Nephron (organoid): ENCODE results near the gene LAMA3.

Experiments used
- H3K27ac Mint-ChIP-seq, 3 experiments: 2 replicates each; pipeline ENCODE4 v1.8.0; 2020; ENCODE audit warnings: mixed read lengths in 3 of 3, mild to moderate bottlenecking in 2 of 3, moderate library complexity in 1 of 3
- H3K27me3 Mint-ChIP-seq: 2 replicates; pipeline ENCODE4 v1.8.0; 2021; ENCODE audit warnings: low read depth, mild to moderate bottlenecking, moderate library complexity, mixed read lengths
- H3K36me3 Mint-ChIP-seq: 2 replicates; pipeline ENCODE4 v1.8.0; 2020; ENCODE audit warnings: low read depth, mixed read lengths
- H3K4me1 Mint-ChIP-seq: 2 replicates; pipeline ENCODE4 v1.8.0; 2020; ENCODE audit warnings: mixed read lengths
- H3K4me3 Mint-ChIP-seq, 3 experiments: 2 replicates each; pipeline ENCODE4 v1.8.0; 2020; ENCODE audit warnings: mild to moderate bottlenecking in 3 of 3, mixed read lengths in 3 of 3, moderate library complexity in 2 of 3
- H3K9me3 Mint-ChIP-seq: 2 replicates; pipeline ENCODE4 v1.8.0; 2020; ENCODE audit warnings: mixed read lengths
- CTCF ChIP-seq, 3 experiments: fragments of 200-600 bp; sonication (generic); IDR thresholded peaks; one replicate each; pipeline ENCODE4 v1.5.0; 2021; ENCODE audit warnings: antibody characterized with exemption in 3 of 3; ENCODE audit not compliant: unreplicated experiment in 3 of 3

The LAMA3 gene

GRCh38 chr18:23722646-23723045, 33.4 kb downstream of the LAMA3 start:
- TF ChIP-seq CTCF (IDR thresholded peaks at IDR 0.05; ENCODE audit: unreplicated experiment in 3 of 3) = no peak
- H3K36me3 Mint-ChIP-seq = no peaks in the 10 kb centered on the region
- H3K27me3 Mint-ChIP-seq = peaks cover 22% of the 10 kb centered on the region
- no peak overlapping the region for H3K4me3 Mint-ChIP-seq
- peaks cover 14% of the 10 kb centered on the region for H3K4me1 Mint-ChIP-seq
- no peak overlapping the region for H3K27ac Mint-ChIP-seq
- H3K9me3 Mint-ChIP-seq = no peaks in the 10 kb centered on the region

GRCh38 chr18:23723121-23723520, 33.9 kb downstream of the LAMA3 start:
- H3K9me3 Mint-ChIP-seq = no peaks in the 10 kb centered on the region
- peaks cover 21% of the 10 kb centered on the region for H3K27me3 Mint-ChIP-seq
- TF ChIP-seq CTCF (IDR thresholded peaks at IDR 0.05; ENCODE audit: unreplicated experiment in 3 of 3) = no peak
- H3K4me1 Mint-ChIP-seq = peaks cover 14% of the 10 kb centered on the region
- no peak overlapping the region for H3K4me3 Mint-ChIP-seq
- H3K27ac Mint-ChIP-seq = no peak overlapping the region
- H3K36me3 Mint-ChIP-seq = no peaks in the 10 kb centered on the region

- no peaks in the 10 kb centered on the region for H3K36me3 Mint-ChIP-seq
- peaks cover 14% of the 10 kb centered on the region for H3K4me1 Mint-ChIP-seq
- H3K9me3 Mint-ChIP-seq = no peaks in the 10 kb centered on the region
- H3K27ac Mint-ChIP-seq = no peak overlapping the region
- no peak overlapping the region for H3K4me3 Mint-ChIP-seq
- H3K27me3 Mint-ChIP-seq = peaks cover 17% of the 10 kb centered on the region
- no peak for TF ChIP-seq CTCF (IDR thresholded peaks at IDR 0.05; ENCODE audit: unreplicated experiment in 3 of 3)
These were observed 35.4 kb downstream of the LAMA3 start for GRCh38 chr18:23724681-23725080.

DNA sequence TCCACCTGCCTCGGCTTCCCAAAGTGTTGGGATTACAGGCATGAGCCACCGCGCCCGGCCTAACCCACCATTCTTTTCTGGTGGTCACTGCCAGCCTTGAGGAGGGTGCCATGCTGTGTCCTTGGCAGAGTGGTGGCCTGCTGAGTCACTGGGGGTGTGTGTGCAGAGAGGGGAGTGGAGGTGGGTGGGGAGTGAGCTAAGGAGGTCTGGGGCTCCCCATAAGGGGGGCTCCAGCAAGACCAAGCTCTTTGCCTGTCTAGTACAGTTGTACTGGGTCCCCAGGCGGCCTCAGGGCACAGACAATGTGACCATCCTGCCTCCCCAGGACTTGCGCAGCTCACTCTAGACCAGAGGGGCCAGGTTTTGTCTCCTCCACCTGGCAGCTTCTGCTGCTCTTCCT, 36.1 kb downstream of the LAMA3 start:
- Mint-ChIP-seq H3K4me1 (peaks cover 14% of the 10 kb centered on the region), H3K27me3 (peaks cover 17% of the 10 kb centered on the region), H3K4me3 (no peak overlapping the region), H3K27ac (no peak overlapping the region), H3K9me3 (no peaks in the 10 kb centered on the region), H3K36me3 (no peaks in the 10 kb centered on the region)
- TF ChIP-seq CTCF (IDR thresholded peaks at IDR 0.05; ENCODE audit: unreplicated experiment in 3 of 3) = no peak

GRCh38 chr18:23725827-23726661, 36.8 kb downstream of the LAMA3 start:
- H3K27me3 Mint-ChIP-seq = peaks cover 17% of the 10 kb centered on the region
- no peak overlapping the region for H3K27ac Mint-ChIP-seq
- no peaks in the 10 kb centered on the region for H3K9me3 Mint-ChIP-seq
- TF ChIP-seq CTCF (IDR thresholded peaks at IDR 0.05; ENCODE audit: unreplicated experiment in 3 of 3) = no peak
- H3K4me3 Mint-ChIP-seq = no peak overlapping the region
- peaks cover 16% of the 10 kb centered on the region for H3K4me1 Mint-ChIP-seq
- H3K36me3 Mint-ChIP-seq = no peaks in the 10 kb centered on the region
